Gastroesophageal sphincter (tissue), 3 donors: Measurements from ENCODE around the gene CSF3.

Source experiments
- CTCF ChIP-seq, 4 experiments: fragments of 200-600 bp in 2 of 4; fragments of 450-650 bp in 2 of 4; sonication (generic) in 1 of 4; IDR thresholded peaks; one replicate each; pipeline ENCODE4 v1.5.1; 2017 to 2019; ENCODE audit warnings: antibody characterized with exemption in 4 of 4, mild to moderate bottlenecking in 2 of 4, moderate library complexity in 2 of 4
- POLR2A ChIP-seq, 2 donors: fragments of 450-650 bp; IDR thresholded peaks; one replicate each; pipeline ENCODE4 v1.6.1; 2017; ENCODE audit warnings: antibody characterized with exemption in 2 of 2, mild to moderate bottlenecking in 2 of 2, moderate library complexity in 1 of 2

DNA sequence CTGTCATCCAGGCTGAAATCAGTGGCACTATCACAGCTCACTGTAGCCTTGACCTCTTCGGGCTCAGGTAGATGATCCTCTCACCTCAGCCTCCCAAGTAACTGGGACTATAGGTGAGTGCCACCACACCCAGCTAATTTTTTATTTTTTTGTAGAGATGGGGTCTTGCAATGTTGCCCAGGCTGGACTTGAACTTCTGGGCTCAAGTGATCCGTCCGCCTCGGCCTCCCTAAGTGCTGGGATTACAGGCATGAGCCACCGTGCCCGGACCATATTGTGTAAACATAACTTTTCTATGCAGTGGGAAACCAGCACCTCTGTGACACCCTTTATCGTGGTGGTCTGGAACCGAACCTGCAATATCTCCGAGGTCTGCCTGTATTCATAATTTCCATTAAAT is 11.2 kb upstream of the CSF3 start:
- TF ChIP-seq CTCF (IDR thresholded peaks at IDR 0.05) (no peak), POLR2A (IDR thresholded peaks at IDR 0.05) (no peak)
